ENCODE data around the gene METTL4.
A peak's percentile ranks its signal among the peaks of the same experiment; 100 is the strongest.
"Not testable (repeated sequence)": the region's sequence is repeated elsewhere in the genome, so short reads cannot be mapped to it uniquely, and the experiment has no call there.

The METTL4 gene

DNA sequence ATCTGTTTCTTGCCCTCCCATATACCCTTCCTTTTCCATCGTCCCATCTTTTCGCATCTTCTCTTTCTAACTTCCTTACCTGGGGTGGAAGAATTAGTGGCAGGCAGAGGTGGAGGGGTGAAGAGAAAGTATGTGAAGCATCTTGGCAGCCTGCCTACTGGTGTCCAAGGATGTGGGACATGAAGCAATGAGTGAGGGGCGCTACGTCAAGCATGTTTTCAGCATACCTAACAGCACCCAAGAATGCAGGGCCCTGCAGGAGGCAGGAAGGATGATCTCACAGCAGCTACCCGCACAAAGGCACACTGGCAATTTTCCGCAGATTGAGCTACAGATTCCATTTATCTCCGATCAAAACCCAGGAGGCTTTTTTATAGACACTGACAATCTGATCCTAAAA lies 42.2 kb downstream of the METTL4 start:
- peak; percentile 76 to 87 for DNase-seq
- Histone ChIP-seq H3K27me3 (ENCODE audit: insufficient read depth, low read length) (no peaks in the 10 kb centered on the region), H2BK5ac (ENCODE audit: low read depth, low read length, poor library complexity) (no peak overlapping the region), H3K4me2 (ENCODE audit: low read length) (no peak overlapping the region), H2AK5ac (ENCODE audit: low read length) (no peak overlapping the region), H4K8ac (ENCODE audit: low read depth, low read length) (no peak overlapping the region), H3K18ac (ENCODE audit: low read length) (no peak overlapping the region), H2AFZ (ENCODE audit: insufficient read depth, low read length, poor library complexity) (no peak overlapping the region), H4K12ac (ENCODE audit: low read depth, low read length) (no peak overlapping the region), H3K9ac (ENCODE audit: low read length) (no peak overlapping the region), H3K79me2 (ENCODE audit: control insufficient read depth, insufficient read depth, low read length, poor library complexity) (no peaks in the 10 kb centered on the region), H3K4ac (ENCODE audit: low read depth, low read length) (no peak overlapping the region), H3K9me3 (ENCODE audit: insufficient read depth, low read depth, low read length) (peaks cover 2% of the 10 kb centered on the region), H2BK120ac (ENCODE audit: insufficient read depth, low read length, poor library complexity) (no peak overlapping the region), H2BK12ac (ENCODE audit: low read length) (no peak overlapping the region), H3K4me1 (ENCODE audit: control insufficient read depth in 1 of 2, insufficient read depth in 2 of 2, low read length in 2 of 2) (peaks cover 2 to 4% of the 10 kb centered on the region in 2 experiments), H3K23ac (ENCODE audit: low read length) (no peak overlapping the region), H3K36me3 (ENCODE audit: control insufficient read depth in 1 of 2, insufficient read depth in 2 of 2, low read length in 2 of 2) (no peaks in the 10 kb centered on the region), H3K14ac (ENCODE audit: low read length) (no peak overlapping the region), H3K79me1 (ENCODE audit: low read length) (no peaks in the 10 kb centered on the region), H3K4me3 (ENCODE audit: low read depth, low read length) (no peak overlapping the region), H3K27ac (ENCODE audit: low read depth, low read length) (no peak overlapping the region), H4K91ac (ENCODE audit: low read depth, low read length) (no peak overlapping the region)
- 100% methylated on average over 2 of the region's 7 CpGs for WGBS (ENCODE audit: extremely low coverage, insufficient coverage, insufficient read length)

DNA sequence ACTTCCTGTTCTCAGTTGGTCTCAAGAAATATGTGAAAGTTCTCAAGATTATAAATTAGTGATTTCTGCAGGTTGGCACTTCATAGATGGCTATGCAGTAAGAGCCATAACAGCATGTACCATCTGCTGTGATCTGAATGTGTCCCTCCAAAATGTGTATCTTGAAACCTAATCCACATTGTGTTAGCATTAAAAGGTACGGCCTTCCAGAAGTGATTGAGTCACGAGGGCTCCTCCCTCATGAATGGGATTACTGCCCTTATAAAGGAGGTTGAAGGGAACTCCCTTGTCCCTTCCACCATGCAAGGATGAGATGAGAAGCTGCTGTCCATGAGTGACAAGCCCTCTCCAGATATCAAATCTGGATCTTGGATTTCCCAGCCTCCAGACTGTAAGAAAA lies 45.0 kb downstream of the METTL4 start:
- no peak overlapping the region for H2BK12ac ChIP-seq (ENCODE audit: low read length)
- no peak for DNase-seq
- no peak overlapping the region for H4K12ac ChIP-seq (ENCODE audit: low read depth, low read length)
- H4K8ac ChIP-seq (ENCODE audit: low read depth, low read length): no peak overlapping the region
- H2BK120ac ChIP-seq (ENCODE audit: insufficient read depth, low read length, poor library complexity): no peak overlapping the region
- no peak overlapping the region for H2AFZ ChIP-seq (ENCODE audit: insufficient read depth, low read length, poor library complexity)
- no peaks in the 10 kb centered on the region for H3K36me3 ChIP-seq (ENCODE audit: control insufficient read depth in 1 of 2, insufficient read depth in 2 of 2, low read length in 2 of 2)
- no peak overlapping the region for H3K27ac ChIP-seq (ENCODE audit: low read depth, low read length)
- no peak overlapping the region for H3K4me2 ChIP-seq (ENCODE audit: low read length)
- H3K79me2 ChIP-seq (ENCODE audit: control insufficient read depth, insufficient read depth, low read length, poor library complexity): no peaks in the 10 kb centered on the region
- no CpG with 5 or more reads among the region's 2 CpGs for WGBS (ENCODE audit: extremely low coverage, insufficient coverage, insufficient read length)
- no peaks in the 10 kb centered on the region for H3K79me1 ChIP-seq (ENCODE audit: low read length)
- no peak overlapping the region for H3K18ac ChIP-seq (ENCODE audit: low read length)
- H3K23ac ChIP-seq (ENCODE audit: low read length): no peak overlapping the region
- peaks cover 2 to 4% of the 10 kb centered on the region in 2 experiments for H3K4me1 ChIP-seq (ENCODE audit: control insufficient read depth in 1 of 2, insufficient read depth in 2 of 2, low read length in 2 of 2)
- no peak overlapping the region for H2AK5ac ChIP-seq (ENCODE audit: low read length)
- H2BK5ac ChIP-seq (ENCODE audit: low read depth, low read length, poor library complexity): no peak overlapping the region
- H3K9ac ChIP-seq (ENCODE audit: low read length): no peak overlapping the region
- no peak overlapping the region for H3K14ac ChIP-seq (ENCODE audit: low read length)
- no peaks in the 10 kb centered on the region for H3K27me3 ChIP-seq (ENCODE audit: insufficient read depth, low read length)
- no peak overlapping the region for H3K4me3 ChIP-seq (ENCODE audit: low read depth, low read length)
- no peak overlapping the region for H3K4ac ChIP-seq (ENCODE audit: low read depth, low read length)
- H4K91ac ChIP-seq (ENCODE audit: low read depth, low read length): no peak overlapping the region
- H3K9me3 ChIP-seq (ENCODE audit: insufficient read depth, low read depth, low read length): no peaks in the 10 kb centered on the region

DNA sequence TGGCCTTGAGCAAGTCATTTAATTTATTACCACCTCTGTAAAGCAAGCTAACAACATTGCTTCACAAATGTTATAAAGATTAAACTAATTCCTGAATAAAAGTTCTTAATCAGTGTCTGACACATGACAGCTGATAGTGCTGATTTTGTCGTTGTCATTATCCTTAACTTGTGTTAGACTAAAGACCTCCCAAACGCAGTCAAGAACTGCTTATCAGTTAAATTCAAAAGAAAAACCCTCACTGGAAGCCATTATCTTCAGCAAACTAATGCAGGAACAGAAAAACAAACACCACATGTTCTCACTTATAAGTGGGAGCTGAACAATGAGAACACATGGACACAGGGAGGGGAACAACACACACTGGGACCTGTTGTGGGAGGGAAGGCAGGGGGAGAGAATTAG lies 46.5 kb downstream of the METTL4 start:
- WGBS (ENCODE audit: extremely low coverage, insufficient coverage, insufficient read length): no CpG with 5 or more reads among the region's 2 CpGs
- not testable (repeated sequence) for H3K23ac ChIP-seq (ENCODE audit: low read length)

DNA sequence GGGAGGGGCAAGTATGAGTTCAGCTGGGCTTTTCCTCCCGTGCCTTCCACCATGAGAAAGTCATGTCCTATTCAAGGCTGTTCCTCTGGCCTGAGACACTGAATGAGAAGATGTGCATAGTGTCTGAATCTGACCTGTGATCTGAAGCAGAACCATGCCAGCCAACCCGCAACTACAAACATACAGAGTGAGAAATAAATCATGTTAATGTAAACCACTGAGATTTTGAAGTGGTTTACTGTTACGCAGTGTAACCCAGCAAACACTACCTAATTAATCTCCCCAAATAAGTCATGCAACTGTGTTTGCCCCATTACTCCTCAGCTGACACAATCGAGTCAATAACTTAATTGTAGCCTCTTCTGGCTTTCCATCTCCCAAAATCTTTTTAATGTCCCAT lies 49.2 kb downstream of the METTL4 start:
- WGBS (ENCODE audit: extremely low coverage, insufficient coverage, insufficient read length): no CpG with 5 or more reads among the region's 4 CpGs
- H2BK5ac ChIP-seq (ENCODE audit: low read depth, low read length, poor library complexity): no peak overlapping the region

More for the DNA sequence above, 46.5 kb downstream of the METTL4 start:
- not testable (repeated sequence) for H3K27me3 ChIP-seq (ENCODE audit: insufficient read depth, low read length); H3K4ac ChIP-seq (ENCODE audit: low read depth, low read length); H3K27ac ChIP-seq (ENCODE audit: low read depth, low read length); H4K91ac ChIP-seq (ENCODE audit: low read depth, low read length); H2BK120ac ChIP-seq (ENCODE audit: insufficient read depth, low read length, poor library complexity); H2BK12ac ChIP-seq (ENCODE audit: low read length); H3K9ac ChIP-seq (ENCODE audit: low read length); H3K14ac ChIP-seq (ENCODE audit: low read length); H3K4me1 ChIP-seq (ENCODE audit: control insufficient read depth in 1 of 2, insufficient read depth in 2 of 2, low read length in 2 of 2); H3K36me3 ChIP-seq (ENCODE audit: control insufficient read depth in 1 of 2, insufficient read depth in 2 of 2, low read length in 2 of 2); DNase-seq; H4K12ac ChIP-seq (ENCODE audit: low read depth, low read length); H3K9me3 ChIP-seq (ENCODE audit: insufficient read depth, low read depth, low read length); H3K4me3 ChIP-seq (ENCODE audit: low read depth, low read length); H3K4me2 ChIP-seq (ENCODE audit: low read length); H4K8ac ChIP-seq (ENCODE audit: low read depth, low read length); H2BK5ac ChIP-seq (ENCODE audit: low read depth, low read length, poor library complexity); H3K18ac ChIP-seq (ENCODE audit: low read length); H2AFZ ChIP-seq (ENCODE audit: insufficient read depth, low read length, poor library complexity); H3K79me2 ChIP-seq (ENCODE audit: control insufficient read depth, insufficient read depth, low read length, poor library complexity); H2AK5ac ChIP-seq (ENCODE audit: low read length); H3K79me1 ChIP-seq (ENCODE audit: low read length)

More for the DNA sequence above, 49.2 kb downstream of the METTL4 start:
- Histone ChIP-seq H3K4ac (ENCODE audit: low read depth, low read length) (no peak overlapping the region), H3K23ac (ENCODE audit: low read length) (no peak overlapping the region), H2BK120ac (ENCODE audit: insufficient read depth, low read length, poor library complexity) (no peak overlapping the region), H3K27me3 (ENCODE audit: insufficient read depth, low read length) (no peaks in the 10 kb centered on the region), H3K79me1 (ENCODE audit: low read length) (no peaks in the 10 kb centered on the region), H3K36me3 (ENCODE audit: control insufficient read depth in 1 of 2, insufficient read depth in 2 of 2, low read length in 2 of 2) (no peaks in the 10 kb centered on the region), H4K91ac (ENCODE audit: low read depth, low read length) (no peak overlapping the region), H2AK5ac (ENCODE audit: low read length) (no peak overlapping the region), H4K12ac (ENCODE audit: low read depth, low read length) (no peak overlapping the region), H3K4me3 (ENCODE audit: low read depth, low read length) (no peak overlapping the region), H4K8ac (ENCODE audit: low read depth, low read length) (no peak overlapping the region), H2AFZ (ENCODE audit: insufficient read depth, low read length, poor library complexity) (no peak overlapping the region), H3K79me2 (ENCODE audit: control insufficient read depth, insufficient read depth, low read length, poor library complexity) (no peaks in the 10 kb centered on the region), H3K4me2 (ENCODE audit: low read length) (no peak overlapping the region), H3K27ac (ENCODE audit: low read depth, low read length) (no peak overlapping the region), H3K18ac (ENCODE audit: low read length) (no peak overlapping the region), H2BK12ac (ENCODE audit: low read length) (no peak overlapping the region), H3K4me1 (ENCODE audit: control insufficient read depth in 1 of 2, insufficient read depth in 2 of 2, low read length in 2 of 2) (no peaks in the 10 kb centered on the region), H3K14ac (ENCODE audit: low read length) (no peak overlapping the region), H3K9ac (ENCODE audit: low read length) (no peak overlapping the region), H3K9me3 (ENCODE audit: insufficient read depth, low read depth, low read length) (no peaks in the 10 kb centered on the region)
- no peak for DNase-seq
